HepG2 (cell line): ENCODE measurements around the gene ANG. TPM values are rescaled to one million over a fixed set of nuclear protein-coding genes. Genes with fewer than 3 reads are reported as not detected.
A peak's percentile ranks its signal among the peaks of the same experiment; 100 is the strongest.

Experiments used
- ATF3 ChIP-seq: sonication (generic); formaldehyde crosslinking; IDR thresholded peaks from 2 replicates; pipeline ENCODE4 v1.4.0; 2020; ENCODE audit warnings: missing genetic modification reagents
- GTF2F1 ChIP-seq: fragments of 150-350 bp; IDR thresholded peaks from 2 replicates; pipeline ENCODE4 v1.6.1; 2014; ENCODE audit warnings: low read length
- HMG20B ChIP-seq: conservative IDR thresholded peaks from 2 replicates; pipeline ENCODE4 v1.6.1; 2016; ENCODE audit warnings: missing genetic modification reagents, missing compliant biosample characterization
- KLF12 ChIP-seq: sonication (generic); formaldehyde crosslinking; IDR thresholded peaks from 2 replicates; pipeline ENCODE4 v1.4.0; 2020; ENCODE audit warnings: missing genetic modification reagents, borderline replicate concordance
- MIER2 ChIP-seq: IDR thresholded peaks from 2 replicates; pipeline ENCODE4 v1.6.1; 2016; ENCODE audit warnings: missing biosample characterization, missing genetic modification reagents
- MXI1 ChIP-seq: IDR thresholded peaks from 3 replicates; pipeline ENCODE4 v1.6.1; 2012; ENCODE audit warnings: low read depth, low read length, inconsistent platforms, borderline replicate concordance
- NFATC3 ChIP-seq: sonication (generic); formaldehyde crosslinking; IDR thresholded peaks from 2 replicates; pipeline ENCODE4 v1.5.1; 2020; ENCODE audit warnings: mild to moderate bottlenecking, missing genetic modification reagents
- PAF1 ChIP-seq: IDR thresholded peaks from 2 replicates; pipeline ENCODE4 v1.6.1; 2016; ENCODE audit warnings: missing genetic modification reagents, missing compliant biosample characterization
- PPARG ChIP-seq: conservative IDR thresholded peaks from 2 replicates; pipeline ENCODE4 v1.6.1; 2016; ENCODE audit warnings: missing biosample characterization, missing genetic modification reagents
- PTBP1 ChIP-seq: fragments of 200-400 bp; formaldehyde crosslinking; IDR thresholded peaks from 2 replicates; pipeline ENCODE4 v1.6.1; 2018; ENCODE audit warnings: low read length, low read depth; ENCODE audit not compliant: poor library complexity, severe bottlenecking
- SCMH1 ChIP-seq: sonication (generic); formaldehyde crosslinking; IDR thresholded peaks from 2 replicates; pipeline ENCODE4 v1.9.0; 2021; ENCODE audit warnings: missing genetic modification reagents, mild to moderate bottlenecking, borderline replicate concordance
- SKI ChIP-seq: fragments of 450-650 bp; IDR thresholded peaks from one replicate; pipeline ENCODE4 v1.6.1; 2018; ENCODE audit warnings: mild to moderate bottlenecking; ENCODE audit not compliant: partially characterized antibody
- TGIF2 ChIP-seq: IDR thresholded peaks from 2 replicates; pipeline ENCODE4 v1.6.1; 2016; ENCODE audit warnings: control low read depth, missing compliant biosample characterization
- ZBTB10 ChIP-seq: sonication (generic); formaldehyde crosslinking; IDR thresholded peaks from 2 replicates; pipeline ENCODE4 v1.4.0; 2020; ENCODE audit warnings: missing genetic modification reagents, borderline replicate concordance
- ZBTB42 ChIP-seq: sonication (generic); formaldehyde crosslinking; IDR thresholded peaks from 2 replicates; pipeline ENCODE4 v1.5.0; 2020; ENCODE audit warnings: mild to moderate bottlenecking, missing genetic modification reagents
- ZNF230 ChIP-seq: sonication (generic); formaldehyde crosslinking; IDR thresholded peaks from 2 replicates; pipeline ENCODE4 v1.4.0; 2020; ENCODE audit warnings: mild to moderate bottlenecking, missing genetic modification reagents
- ZNF7 ChIP-seq: IDR thresholded peaks from 2 replicates; pipeline ENCODE4 v1.6.1; 2016; ENCODE audit warnings: missing biosample characterization, missing genetic modification reagents
- ZNF737 ChIP-seq: sonication (generic); formaldehyde crosslinking; IDR thresholded peaks from 2 replicates; pipeline ENCODE4 v1.5.0; 2020; ENCODE audit warnings: missing genetic modification reagents, mild to moderate bottlenecking, borderline replicate concordance
- polyA plus RNA-seq, 8 experiments: library from polyadenylated mRNA; depleted of rRNA in 3 of 8; stranded (reverse) in 7 of 8; unstranded in 1 of 8; fragments of >200 nt; fragmentation: Illumina TruSeq in 4 of 8; extraction: Trizol in 4 of 8; gene quantifications; 2 replicates each; pipeline versions ENCODE4 v1.2.1 to v1.2.3, GENCODE V29; 2011 to 2016; ENCODE audit warnings: low read depth in 4 of 8, missing spikeins in 1 of 8, mixed read lengths in 1 of 8; ENCODE audit not compliant: insufficient read depth in 1 of 8
- total RNA-seq, 5 experiments: library from RNA; depleted of rRNA; stranded (reverse); fragments of >200 nt; fragmentation: Illumina TruSeq; extraction: Trizol; gene quantifications; 2 replicates each; pipeline ENCODE4 v1.2.3, GENCODE V29; 2016; ENCODE audit warnings: low read depth in 1 of 5
- TF ChIP-seq, protein P1 (sequence below): sonication (generic); formaldehyde crosslinking; IDR thresholded peaks from 2 replicates; pipeline ENCODE4 v1.8.0; 2022; ENCODE audit warnings: missing genetic modification reagents, mild to moderate bottlenecking, borderline replicate concordance
- TF ChIP-seq, protein P2 (sequence below): sonication (generic); formaldehyde crosslinking; IDR thresholded peaks from 2 replicates; pipeline ENCODE4 v1.9.0; 2022; ENCODE audit warnings: missing genetic modification reagents, mild to moderate bottlenecking, borderline replicate concordance
- TF ChIP-seq, protein P3 (sequence below): sonication (generic); formaldehyde crosslinking; conservative IDR thresholded peaks from 2 replicates; pipeline ENCODE4 v1.4.0; 2020; ENCODE audit warnings: mild to moderate bottlenecking, missing genetic modification reagents, moderate library complexity

ANG gene
- total and polyA plus RNA-seq, 2 of the 13 experiments (the other 11 are each of a cell fraction or from before 2014, with no cell fraction given) = 83.6 to 401 TPM

DNA sequence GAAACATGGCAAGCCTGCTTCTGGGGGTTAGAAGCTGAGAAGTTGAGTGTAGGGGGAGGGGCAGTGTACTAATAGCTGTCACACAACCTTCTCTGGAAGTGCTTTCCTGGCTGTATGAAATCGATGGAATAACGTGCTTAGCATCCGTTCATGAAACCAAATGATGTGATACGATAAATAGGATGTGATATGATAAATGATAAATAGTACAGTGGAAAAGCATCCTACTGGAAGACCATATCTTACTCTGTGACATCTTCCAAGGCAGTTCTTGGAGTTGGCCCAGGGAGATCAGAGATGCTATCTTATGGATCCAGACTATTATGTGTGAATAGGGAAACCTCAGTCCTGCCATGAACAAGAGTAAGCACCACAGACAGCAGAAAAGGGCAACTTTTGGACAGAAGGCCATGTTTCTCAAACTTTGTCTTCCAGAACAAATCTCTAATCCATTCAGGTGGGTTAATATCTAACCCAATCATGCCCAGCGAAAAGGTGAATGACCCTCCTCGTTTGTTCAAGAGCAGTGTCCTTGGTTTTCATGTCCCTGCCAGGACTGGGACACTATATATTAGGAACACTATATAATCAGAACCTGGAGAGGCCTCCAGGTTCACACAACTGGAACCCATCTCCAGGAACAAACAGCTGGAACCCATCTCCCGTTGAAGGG, at the start of gene ANG (continued):
- TF ChIP-seq ZBTB10 (CRISPR knock-in tag) (no peak), PAF1 (CRISPR knock-in tag) (0 out of 2 replicates have a peak, but pooled peaks have one; percentile 7), KLF12 (CRISPR knock-in tag) (0 out of 2 replicates have a peak, but pooled peaks have one; percentile 11), ATF3 (CRISPR knock-in tag) (no peak), ZNF7 (CRISPR knock-in tag) (peak; percentile 99), SKI (no peak), MXI1 (no peak), TGIF2 (0 out of 2 replicates have a peak, but pooled peaks have one; percentile 16), ZBTB42 (CRISPR knock-in tag) (0 out of 2 replicates have a peak, but pooled peaks have one; percentile 20), MIER2 (0 out of 2 replicates have a peak, but pooled peaks have one; percentile 16), GTF2F1 (no peak), ZNF230 (CRISPR knock-in tag) (no peak), SCMH1 (no peak), ZNF737 (CRISPR knock-in tag) (no peak), HMG20B (CRISPR knock-in tag) (no peak), NFATC3 (no peak), PTBP1 (no peak), PPARG (no peak)
- TF ChIP-seq, protein P1, sequence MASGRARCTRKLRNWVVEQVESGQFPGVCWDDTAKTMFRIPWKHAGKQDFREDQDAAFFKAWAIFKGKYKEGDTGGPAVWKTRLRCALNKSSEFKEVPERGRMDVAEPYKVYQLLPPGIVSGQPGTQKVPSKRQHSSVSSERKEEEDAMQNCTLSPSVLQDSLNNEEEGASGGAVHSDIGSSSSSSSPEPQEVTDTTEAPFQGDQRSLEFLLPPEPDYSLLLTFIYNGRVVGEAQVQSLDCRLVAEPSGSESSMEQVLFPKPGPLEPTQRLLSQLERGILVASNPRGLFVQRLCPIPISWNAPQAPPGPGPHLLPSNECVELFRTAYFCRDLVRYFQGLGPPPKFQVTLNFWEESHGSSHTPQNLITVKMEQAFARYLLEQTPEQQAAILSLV (CRISPR knock-in tag) = no peak
- TF ChIP-seq, protein P2, sequence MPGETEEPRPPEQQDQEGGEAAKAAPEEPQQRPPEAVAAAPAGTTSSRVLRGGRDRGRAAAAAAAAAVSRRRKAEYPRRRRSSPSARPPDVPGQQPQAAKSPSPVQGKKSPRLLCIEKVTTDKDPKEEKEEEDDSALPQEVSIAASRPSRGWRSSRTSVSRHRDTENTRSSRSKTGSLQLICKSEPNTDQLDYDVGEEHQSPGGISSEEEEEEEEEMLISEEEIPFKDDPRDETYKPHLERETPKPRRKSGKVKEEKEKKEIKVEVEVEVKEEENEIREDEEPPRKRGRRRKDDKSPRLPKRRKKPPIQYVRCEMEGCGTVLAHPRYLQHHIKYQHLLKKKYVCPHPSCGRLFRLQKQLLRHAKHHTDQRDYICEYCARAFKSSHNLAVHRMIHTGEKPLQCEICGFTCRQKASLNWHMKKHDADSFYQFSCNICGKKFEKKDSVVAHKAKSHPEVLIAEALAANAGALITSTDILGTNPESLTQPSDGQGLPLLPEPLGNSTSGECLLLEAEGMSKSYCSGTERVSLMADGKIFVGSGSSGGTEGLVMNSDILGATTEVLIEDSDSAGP (CRISPR knock-in tag) = no peak
- TF ChIP-seq, protein P3, sequence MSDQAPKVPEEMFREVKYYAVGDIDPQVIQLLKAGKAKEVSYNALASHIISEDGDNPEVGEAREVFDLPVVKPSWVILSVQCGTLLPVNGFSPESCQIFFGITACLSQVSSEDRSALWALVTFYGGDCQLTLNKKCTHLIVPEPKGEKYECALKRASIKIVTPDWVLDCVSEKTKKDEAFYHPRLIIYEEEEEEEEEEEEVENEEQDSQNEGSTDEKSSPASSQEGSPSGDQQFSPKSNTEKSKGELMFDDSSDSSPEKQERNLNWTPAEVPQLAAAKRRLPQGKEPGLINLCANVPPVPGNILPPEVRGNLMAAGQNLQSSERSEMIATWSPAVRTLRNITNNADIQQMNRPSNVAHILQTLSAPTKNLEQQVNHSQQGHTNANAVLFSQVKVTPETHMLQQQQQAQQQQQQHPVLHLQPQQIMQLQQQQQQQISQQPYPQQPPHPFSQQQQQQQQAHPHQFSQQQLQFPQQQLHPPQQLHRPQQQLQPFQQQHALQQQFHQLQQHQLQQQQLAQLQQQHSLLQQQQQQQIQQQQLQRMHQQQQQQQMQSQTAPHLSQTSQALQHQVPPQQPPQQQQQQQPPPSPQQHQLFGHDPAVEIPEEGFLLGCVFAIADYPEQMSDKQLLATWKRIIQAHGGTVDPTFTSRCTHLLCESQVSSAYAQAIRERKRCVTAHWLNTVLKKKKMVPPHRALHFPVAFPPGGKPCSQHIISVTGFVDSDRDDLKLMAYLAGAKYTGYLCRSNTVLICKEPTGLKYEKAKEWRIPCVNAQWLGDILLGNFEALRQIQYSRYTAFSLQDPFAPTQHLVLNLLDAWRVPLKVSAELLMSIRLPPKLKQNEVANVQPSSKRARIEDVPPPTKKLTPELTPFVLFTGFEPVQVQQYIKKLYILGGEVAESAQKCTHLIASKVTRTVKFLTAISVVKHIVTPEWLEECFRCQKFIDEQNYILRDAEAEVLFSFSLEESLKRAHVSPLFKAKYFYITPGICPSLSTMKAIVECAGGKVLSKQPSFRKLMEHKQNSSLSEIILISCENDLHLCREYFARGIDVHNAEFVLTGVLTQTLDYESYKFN (CRISPR knock-in tag) = peak; percentile 71
